H9 (cell line): ENCODE data around the gene SEC22B. TPM values are rescaled to one million over a fixed set of nuclear protein-coding genes. Genes with fewer than 3 reads are reported as not detected.
"Not testable (repeated sequence)": the region's sequence is repeated elsewhere in the genome, so short reads cannot be mapped to it uniquely, and the experiment has no call there.

ENCODE experiments used
- DNase-seq: peaks from one replicate; pipeline ENCODE4 v3.0.0-alpha.2; 2017
- H2AFZ ChIP-seq: one replicate; pipeline ENCODE4 v1.6.1; 2013; ENCODE audit warnings: mild to moderate bottlenecking, low read length, control low read depth, moderate library complexity
- H2AK5ac ChIP-seq: 2 replicates; pipeline ENCODE4 v1.6.1; 2013; ENCODE audit warnings: low read length, control low read depth, mixed read lengths; ENCODE audit not compliant: insufficient read length
- H2BK120ac ChIP-seq: one replicate; pipeline ENCODE4 v1.6.1; 2013; ENCODE audit warnings: low read depth, mild to moderate bottlenecking, low read length, control low read depth, inconsistent platforms; ENCODE audit not compliant: poor library complexity, severe bottlenecking
- H2BK12ac ChIP-seq: 2 replicates; pipeline ENCODE4 v1.6.1; 2013; ENCODE audit warnings: low read length, control low read depth, mixed read lengths, low read depth; ENCODE audit not compliant: insufficient read length
- H2BK15ac ChIP-seq: 2 replicates; pipeline ENCODE4 v1.6.1; 2013; ENCODE audit warnings: low read depth, low read length, control low read depth
- H2BK20ac ChIP-seq: one replicate; pipeline ENCODE4 v1.6.1; 2013; ENCODE audit warnings: low read depth, mild to moderate bottlenecking, low read length, control low read depth, inconsistent platforms; ENCODE audit not compliant: poor library complexity, severe bottlenecking
- H2BK5ac ChIP-seq: 2 replicates; pipeline ENCODE4 v1.6.1; 2013; ENCODE audit warnings: low read length, control low read depth, mixed read lengths; ENCODE audit not compliant: insufficient read length
- H3K14ac ChIP-seq: 2 replicates; pipeline ENCODE4 v1.6.1; 2013; ENCODE audit warnings: low read length, control low read depth; ENCODE audit not compliant: insufficient read depth
- H3K18ac ChIP-seq: 2 replicates; pipeline ENCODE4 v1.6.1; 2013; ENCODE audit warnings: low read depth, mild to moderate bottlenecking, mixed read lengths, low read length, control low read depth; ENCODE audit not compliant: insufficient read length
- H3K23ac ChIP-seq: 2 replicates; pipeline ENCODE4 v1.6.1; 2013; ENCODE audit warnings: low read length, control low read depth, mixed read lengths, low read depth; ENCODE audit not compliant: insufficient read length
- H3K23me2 ChIP-seq: 2 replicates; pipeline ENCODE4 v1.6.1; 2013; ENCODE audit warnings: low read depth, mild to moderate bottlenecking, mixed read lengths, low read length, control low read depth; ENCODE audit not compliant: insufficient read length, poor library complexity, severe bottlenecking
- H3K27ac ChIP-seq: 2 replicates; pipeline ENCODE4 v1.5.1; 2013; ENCODE audit warnings: low read length, control low read depth, mixed read lengths, low read depth; ENCODE audit not compliant: insufficient read length
- H3K27me3 ChIP-seq: 2 replicates; pipeline ENCODE4 v1.6.1; 2013; ENCODE audit warnings: low read length, control low read depth, inconsistent platforms; ENCODE audit not compliant: insufficient read depth
- H3K4ac ChIP-seq: 2 replicates; pipeline ENCODE4 v1.6.1; 2013; ENCODE audit warnings: low read depth, mild to moderate bottlenecking, control low read depth, inconsistent platforms, low read length, moderate library complexity
- H3K4me1 ChIP-seq: 2 replicates; pipeline ENCODE4 v1.6.1; 2013; ENCODE audit warnings: low read length, control low read depth, inconsistent platforms; ENCODE audit not compliant: insufficient read depth
- H3K4me2 ChIP-seq: 2 replicates; pipeline ENCODE4 v1.6.1; 2013; ENCODE audit warnings: low read length, control low read depth, mixed read lengths; ENCODE audit not compliant: insufficient read length, insufficient read depth
- H3K56ac ChIP-seq: 2 replicates; pipeline ENCODE4 v1.6.1; 2013; ENCODE audit warnings: low read depth, mild to moderate bottlenecking, mixed read lengths, low read length, control low read depth; ENCODE audit not compliant: insufficient read length
- H3K79me1 ChIP-seq: 2 replicates; pipeline ENCODE4 v1.6.1; 2013; ENCODE audit warnings: low read depth, mild to moderate bottlenecking, moderate library complexity, low read length, control low read depth, inconsistent platforms; ENCODE audit not compliant: insufficient read depth, poor library complexity, severe bottlenecking
- H3K79me2 ChIP-seq: 2 replicates; pipeline ENCODE4 v1.6.1; 2013; ENCODE audit warnings: low read length, control low read depth, inconsistent platforms; ENCODE audit not compliant: insufficient read depth
- H3K9ac ChIP-seq: 2 replicates; pipeline ENCODE4 v1.6.1; 2013; ENCODE audit warnings: low read length, control low read depth, mixed read lengths; ENCODE audit not compliant: insufficient read length; ENCODE audit errors: extremely low read depth
- H3K9me3 ChIP-seq: one replicate; pipeline ENCODE4 v1.6.1; 2013; ENCODE audit warnings: low read depth, low read length, inconsistent platforms; ENCODE audit not compliant: control insufficient read depth
- H3T11ph ChIP-seq: one replicate; pipeline ENCODE4 v1.6.1; 2013; ENCODE audit warnings: mild to moderate bottlenecking, low read length, control low read depth, inconsistent platforms
- H4K20me1 ChIP-seq: one replicate; pipeline ENCODE4 v1.6.1; 2013; ENCODE audit not compliant: control insufficient read depth, insufficient read length, insufficient read depth
- H4K5ac ChIP-seq: 2 replicates; pipeline ENCODE4 v1.6.1; 2013; ENCODE audit warnings: low read depth, mild to moderate bottlenecking, mixed read lengths, low read length, control low read depth; ENCODE audit not compliant: insufficient read length
- H4K8ac ChIP-seq: replicated peaks from 2 replicates; pipeline ENCODE4 v1.6.1; 2013; ENCODE audit warnings: low read length, control low read depth, mixed read lengths, low read depth; ENCODE audit not compliant: insufficient read length
- H4K91ac ChIP-seq: 2 replicates; pipeline ENCODE4 v1.6.1; 2013; ENCODE audit warnings: low read depth, mild to moderate bottlenecking, moderate library complexity, mixed read lengths, low read length, control low read depth; ENCODE audit not compliant: insufficient read length
- H3K27ac Mint-ChIP-seq, 3 experiments: 2 replicates in 2 of 3; 3 replicates in 1 of 3; pipeline ENCODE4 v1.8.0; 2020 to 2021; ENCODE audit warnings: mixed read lengths in 3 of 3, mild to moderate bottlenecking in 1 of 3, moderate library complexity in 1 of 3
- H3K27me3 Mint-ChIP-seq: 2 replicates; pipeline ENCODE4 v1.8.0; 2021; ENCODE audit warnings: low read depth, mild to moderate bottlenecking, moderate library complexity, mixed read lengths
- H3K36me3 Mint-ChIP-seq, 3 experiments: 2 replicates in 2 of 3; 3 replicates in 1 of 3; pipeline ENCODE4 v1.8.0; 2020 to 2021; ENCODE audit warnings: low read depth in 3 of 3, mixed read lengths in 3 of 3; ENCODE audit not compliant: insufficient read depth in 1 of 3
- H3K4me1 Mint-ChIP-seq, 2 experiments: 2 replicates each; pipeline ENCODE4 v1.8.0; 2020; ENCODE audit warnings: mixed read lengths in 2 of 2
- H3K4me3 Mint-ChIP-seq, 2 experiments: 2 replicates in 1 of 2; 3 replicates in 1 of 2; pipeline ENCODE4 v1.8.0; 2020 to 2021; ENCODE audit warnings: mild to moderate bottlenecking in 2 of 2, mixed read lengths in 2 of 2, moderate library complexity in 1 of 2
- H3K9me3 Mint-ChIP-seq, 2 experiments: 2 replicates in 1 of 2; 3 replicates in 1 of 2; pipeline ENCODE4 v1.8.0; 2020; ENCODE audit warnings: mild to moderate bottlenecking in 2 of 2, mixed read lengths in 2 of 2, moderate library complexity in 1 of 2
- WGBS: extraction: QIAGEN DNeasy Blood & Tissue Kit; methylation state at CpG from one replicate; pipeline ENCODE4 v1.1.7; 2013; ENCODE audit warnings: missing lambda C conversion rate, low lambda C conversion rate, mixed read lengths; ENCODE audit not compliant: insufficient read length; ENCODE audit errors: extremely low coverage; 5-methylcytosine and 5-hydroxymethylcytosine counted together
- total RNA-seq: library from RNA; stranded (reverse); gene quantifications from 2 replicates; pipeline ENCODE4 v1.2.1, GENCODE V29; 2021

Gene SEC22B
- total RNA-seq, 1 experiment from 2014 or later = 13.9 TPM

- not testable (repeated sequence) for H2BK20ac ChIP-seq, H3K18ac ChIP-seq, H3K27ac Mint-ChIP-seq, H3K79me1 ChIP-seq, H3K56ac ChIP-seq, H3K27me3 ChIP-seq, H3K4ac ChIP-seq, H2AK5ac ChIP-seq, H3K23me2 ChIP-seq, H4K5ac ChIP-seq, H4K91ac ChIP-seq, H3K23ac ChIP-seq, H3K27ac ChIP-seq, H4K8ac ChIP-seq, H3K9me3 Mint-ChIP-seq, H2BK15ac ChIP-seq, H3K9me3 ChIP-seq, H3K36me3 Mint-ChIP-seq, H3K27me3 Mint-ChIP-seq, H3K4me1 ChIP-seq, H3K4me1 Mint-ChIP-seq, H2BK120ac ChIP-seq, DNase-seq, H3K14ac ChIP-seq, H4K20me1 ChIP-seq, H3K4me3 Mint-ChIP-seq, H2BK12ac ChIP-seq, H3T11ph ChIP-seq, H3K9ac ChIP-seq, H3K79me2 ChIP-seq, H2BK5ac ChIP-seq, H2AFZ ChIP-seq, H3K4me2 ChIP-seq
- no CpG with 5 or more reads among the region's 6 CpGs for WGBS
These were observed 50.1 kb downstream of the SEC22B start for GRCh38 chr1:120126216-120126615.

- WGBS = no CpG with 5 or more reads among the region's 1 CpG
- not testable (repeated sequence) for H3K36me3 Mint-ChIP-seq, H3K18ac ChIP-seq
These were observed 51.7 kb downstream of the SEC22B start for GRCh38 chr1:120124628-120125027.

More at GRCh38 chr1:120124628-120125027, 51.7 kb downstream of the SEC22B start:
- not testable (repeated sequence) for H3K4me3 Mint-ChIP-seq, H2BK15ac ChIP-seq, H3T11ph ChIP-seq, H3K27ac Mint-ChIP-seq, H3K79me1 ChIP-seq, H3K27me3 Mint-ChIP-seq, H4K5ac ChIP-seq, H3K4me1 Mint-ChIP-seq, H3K14ac ChIP-seq, H3K4me1 ChIP-seq, H3K79me2 ChIP-seq, H3K56ac ChIP-seq, H2BK120ac ChIP-seq, H2BK5ac ChIP-seq, H2BK12ac ChIP-seq, H4K20me1 ChIP-seq, H4K8ac ChIP-seq, H3K27me3 ChIP-seq, H3K4ac ChIP-seq, H3K9me3 Mint-ChIP-seq, H2BK20ac ChIP-seq, H3K9ac ChIP-seq, DNase-seq, H3K23me2 ChIP-seq, H2AK5ac ChIP-seq, H3K23ac ChIP-seq, H3K27ac ChIP-seq, H2AFZ ChIP-seq, H4K91ac ChIP-seq, H3K9me3 ChIP-seq, H3K4me2 ChIP-seq
